Activated T-cell treated with anti-CD3 and anti-CD28 coated beads for 24 hours (primary cell): Measurements from ENCODE around the gene CTBP1.

Experiments
- DNase-seq: peaks from one replicate; pipeline ENCODE4 v3.0.0-alpha.2; 2020; ENCODE audit warnings: low read depth

Gene CTBP1

GRCh38 chr4:1195109-1195671 lies 53.7 kb downstream of the CTBP1 start:
- DNase-seq = no peak

GRCh38 chr4:1194010-1194900 lies 54.7 kb downstream of the CTBP1 start:
- no peak for DNase-seq

- DNase-seq = no peak
These were observed 55.5 kb downstream of the CTBP1 start for GRCh38 chr4:1193206-1194009.

- no peak for DNase-seq
These were observed 56.3 kb downstream of the CTBP1 start for GRCh38 chr4:1192493-1193205.

- no peak for DNase-seq
These were observed 56.8 kb downstream of the CTBP1 start for GRCh38 chr4:1192091-1192492.

- no peak for DNase-seq
These were observed 57.3 kb downstream of the CTBP1 start for GRCh38 chr4:1191621-1192020.

GRCh38 chr4:1187182-1187581 lies 61.7 kb downstream of the CTBP1 start:
- no peak for DNase-seq

GRCh38 chr4:1183985-1184773 lies 64.8 kb downstream of the CTBP1 start:
- DNase-seq = no peak

GRCh38 chr4:1182313-1182712 lies 66.6 kb downstream of the CTBP1 start:
- no peak for DNase-seq

GRCh38 chr4:1180663-1181062 lies 68.3 kb downstream of the CTBP1 start:
- DNase-seq = no peak

- DNase-seq = no peak
These were observed 69.0 kb downstream of the CTBP1 start for GRCh38 chr4:1179976-1180375.

GRCh38 chr4:1179089-1179441 lies 69.9 kb downstream of the CTBP1 start:
- no peak for DNase-seq

GRCh38 chr4:1178300-1179088 lies 70.4 kb downstream of the CTBP1 start:
- DNase-seq = no peak

GRCh38 chr4:1177274-1178141 lies 71.4 kb downstream of the CTBP1 start:
- no peak for DNase-seq

- DNase-seq = no peak
These were observed 72.3 kb downstream of the CTBP1 start for GRCh38 chr4:1176398-1177273.

GRCh38 chr4:1175635-1176229 lies 73.2 kb downstream of the CTBP1 start:
- DNase-seq = no peak

- DNase-seq = no peak
These were observed 73.8 kb downstream of the CTBP1 start for GRCh38 chr4:1174941-1175634.
